GM12892 (cell line): ENCODE results near the gene ZNF133.

Experiments
- POLR2A ChIP-seq: IDR thresholded peaks from 2 replicates; pipeline ENCODE4 v1.6.1; 2011; ENCODE audit warnings: low read depth, low read length, control low read depth
- POLR2AphosphoS5 ChIP-seq: IDR thresholded peaks from 2 replicates; pipeline ENCODE4 v1.6.1; 2011; ENCODE audit warnings: low read depth, low read length, control low read depth
- TAF1 ChIP-seq: IDR thresholded peaks from 2 replicates; pipeline ENCODE4 v1.6.1; 2011; ENCODE audit warnings: low read depth, mild to moderate bottlenecking, control low read depth, low read length, borderline replicate concordance

- TF ChIP-seq POLR2A (no peak), POLR2AphosphoS5 (no peak), TAF1 (no peak)
These were observed 74.6 kb downstream of the ZNF133 start for GRCh38 chr20:18362916-18363315.
